Uterus (tissue), 2 donors: ENCODE measurements around the gene NPEPL1.

Source experiments
- CTCF ChIP-seq, 4 experiments: fragments of 200-600 bp in 2 of 4; fragments of 450-650 bp in 2 of 4; sonication (generic) in 2 of 4; IDR thresholded peaks; one replicate each; pipeline ENCODE4 v1.5.1; 2016 to 2019; ENCODE audit warnings: antibody characterized with exemption in 4 of 4, mild to moderate bottlenecking in 2 of 4, moderate library complexity in 1 of 4
- POLR2A ChIP-seq, 2 donors: fragments of 450-650 bp; IDR thresholded peaks; one replicate each; pipeline ENCODE4 v1.6.1; 2016; ENCODE audit warnings: antibody characterized with exemption in 2 of 2, mild to moderate bottlenecking in 1 of 2, moderate library complexity in 1 of 2

- TF ChIP-seq CTCF (IDR thresholded peaks at IDR 0.05) (no peak), POLR2A (IDR thresholded peaks at IDR 0.05) (no peak)
These were observed 18.1 kb downstream of the NPEPL1 start for GRCh38 chr20:58710481-58711265.
